Measurements from ENCODE around the gene POP4. TPM values are rescaled to one million over a fixed set of nuclear protein-coding genes. Genes with fewer than 3 reads are reported as not detected.

The POP4 gene
- total and polyA plus RNA-seq, 12 donors, result 65.4 to 134 (median 75.5) TPM

- TF ChIP-seq CTCF (IDR thresholded peaks at IDR 0.05) (no peak), POLR2A (IDR thresholded peaks at IDR 0.05) (no peak)
- Histone ChIP-seq H3K4me1 (replicated peaks in 1 of 2) (no peaks in the 10 kb centered on the region), H3K4me3 (no peak overlapping the region), H3K9me3 (replicated peaks in 1 of 3) (no peaks in the 10 kb centered on the region), H3K27me3 (no peaks in the 10 kb centered on the region), H3K36me3 (replicated peaks in 1 of 2) (no peaks in the 10 kb centered on the region), H3K27ac (no peak overlapping the region)
- intact Hi-C loops (cut with DNase I), result no loop called here
- WGBS, 4 donors, result 58 to 73% (median 69%) methylated on average over 5 to 6 of the region's 6 CpGs
- no peak for DNase-seq
Measured at GRCh38 chr19:29634423-29635130, 28.5 kb downstream of the POP4 start.

- H3K9me3 ChIP-seq (replicated peaks in 1 of 3), result no peaks in the 10 kb centered on the region
- TF ChIP-seq CTCF (IDR thresholded peaks at IDR 0.05) (no peak), POLR2A (IDR thresholded peaks at IDR 0.05) (no peak)
- WGBS, 4 donors, result 74 to 85% (median 79%) methylated on average over 6 of the region's 6 CpGs
- H3K27me3 ChIP-seq, result no peaks in the 10 kb centered on the region
- intact Hi-C loops (cut with DNase I), result no loop called here
- H3K4me3 ChIP-seq, result no peak overlapping the region
- DNase-seq, result no peak
- no peaks in the 10 kb centered on the region for H3K4me1 ChIP-seq (replicated peaks in 1 of 2)
- H3K27ac ChIP-seq, result no peak overlapping the region
- no peaks in the 10 kb centered on the region for H3K36me3 ChIP-seq (replicated peaks in 1 of 2)
Measured at GRCh38 chr19:29635963-29636362, 29.9 kb downstream of the POP4 start.

DNA sequence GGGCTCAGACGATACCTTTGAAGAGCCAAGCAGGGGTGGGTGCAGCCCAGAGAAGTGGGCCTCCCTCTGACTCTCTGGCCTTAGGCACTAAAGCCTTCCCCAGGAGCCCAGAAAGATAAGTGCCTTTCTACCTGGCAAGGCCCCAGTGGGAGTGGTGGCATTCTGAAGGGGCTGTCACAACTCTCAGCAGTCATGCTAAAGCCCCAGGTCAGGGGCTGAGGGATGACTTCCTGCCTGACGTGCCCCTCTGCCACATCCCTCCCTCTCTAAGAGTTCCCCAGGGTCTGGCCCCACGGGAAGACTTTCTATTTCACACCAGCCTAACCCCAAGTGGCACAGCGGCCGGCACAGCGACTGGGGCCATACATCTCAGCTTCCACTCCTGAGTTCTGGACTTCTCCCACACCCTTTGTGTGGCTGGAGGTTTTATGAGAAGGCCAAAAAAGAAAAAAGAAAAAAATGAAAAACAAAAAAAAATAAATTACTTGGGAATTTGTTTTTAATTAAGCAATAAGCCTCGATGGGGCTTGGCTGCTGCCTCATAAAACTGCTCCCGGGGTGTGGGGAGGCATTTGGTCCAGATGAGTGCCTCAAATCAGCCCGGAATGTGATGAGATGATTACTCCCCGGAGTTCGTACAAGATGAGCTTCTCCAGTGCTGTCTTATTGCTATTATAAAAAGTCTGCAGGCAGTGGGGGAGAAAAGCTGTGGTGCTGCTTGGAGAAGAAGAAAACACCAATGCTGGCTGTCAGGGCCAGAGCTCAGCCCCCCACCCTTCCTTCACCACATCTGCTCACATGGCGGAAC is 30.7 kb downstream of the POP4 start:
- 60 to 73% (median 63%) methylated on average over 12 of the region's 12 CpGs for WGBS, 4 donors
- Histone ChIP-seq H3K9me3 (replicated peaks in 1 of 3) (no peaks in the 10 kb centered on the region), H3K4me1 (replicated peaks in 1 of 2) (no peaks in the 10 kb centered on the region), H3K27me3 (no peaks in the 10 kb centered on the region), H3K4me3 (no peak overlapping the region), H3K36me3 (replicated peaks in 1 of 2) (no peaks in the 10 kb centered on the region), H3K27ac (no peak overlapping the region)
- TF ChIP-seq CTCF (IDR thresholded peaks at IDR 0.05) (no peak), POLR2A (IDR thresholded peaks at IDR 0.05) (no peak)
- intact Hi-C loops (cut with DNase I), result no loop called here
- no peak for DNase-seq

- Histone ChIP-seq H3K27ac (no peak overlapping the region), H3K4me1 (replicated peaks in 1 of 2) (no peaks in the 10 kb centered on the region), H3K27me3 (no peaks in the 10 kb centered on the region), H3K36me3 (replicated peaks in 1 of 2) (no peaks in the 10 kb centered on the region), H3K9me3 (replicated peaks in 1 of 3) (no peaks in the 10 kb centered on the region), H3K4me3 (no peak overlapping the region)
- no peak for DNase-seq
- intact Hi-C loops (cut with DNase I), result no loop called here
- WGBS, 4 donors, result 80 to 87% (median 84%) methylated on average over 7 to 8 of the region's 8 CpGs
- TF ChIP-seq POLR2A (IDR thresholded peaks at IDR 0.05) (no peak), CTCF (IDR thresholded peaks at IDR 0.05) (no peak)
Measured at GRCh38 chr19:29639086-29639485, 33.0 kb downstream of the POP4 start.
